Ascending aorta (tissue), 2 donors: Measurements from ENCODE around the gene F2R. TPM values are rescaled to one million over a fixed set of nuclear protein-coding genes. Genes with fewer than 3 reads are reported as not detected.
"Not testable (repeated sequence)": the region's sequence is repeated elsewhere in the genome, so short reads cannot be mapped to it uniquely, and the experiment has no call there.

ENCODE experiments used
- DNase-seq, 2 donors: peaks; one replicate each; pipeline ENCODE4 v3.0.0-alpha.2; 2019; ENCODE audit warnings: low spot score in 2 of 2
- H3K27ac ChIP-seq, 2 donors: fragments of 200-600 bp; sonication (generic); one replicate each; pipeline ENCODE4 v1.5.1; 2016 to 2017; ENCODE audit warnings: mild to moderate bottlenecking in 1 of 2
- H3K27me3 ChIP-seq: fragments of 200-600 bp; sonication (generic); one replicate; pipeline ENCODE4 v1.5.1; 2017
- H3K36me3 ChIP-seq, 2 donors: fragments of 200-600 bp; sonication (generic); one replicate each; pipeline ENCODE4 v1.5.1; 2016
- H3K4me1 ChIP-seq, 2 donors: fragments of 200-600 bp; sonication (generic); one replicate each; pipeline ENCODE4 v1.5.1; 2016 to 2017; ENCODE audit warnings: mild to moderate bottlenecking in 1 of 2
- H3K4me3 ChIP-seq, 2 donors: fragments of 200-600 bp; sonication (generic); one replicate each; pipeline ENCODE4 v1.5.1; 2016 to 2017; ENCODE audit warnings: mild to moderate bottlenecking in 1 of 2
- H3K9me3 ChIP-seq, 2 donors: fragments of 200-600 bp; sonication (generic); one replicate each; pipeline ENCODE4 v1.5.1; 2016
- intact Hi-C: fragments of 100-400 bp; cut with DNase I; formaldehyde crosslinking; loops from one replicate; pipeline ENCODE4 v1.15.1; 2023
- total RNA-seq: library from RNA; depleted of rRNA; stranded (reverse); fragments of >200 nt; gene quantifications from one replicate; pipeline ENCODE4 v1.1.0, GENCODE V29; 2016
- TF ChIP-seq, protein P1 (sequence below), 3 experiments: fragments of 200-600 bp in 2 of 3; fragments of 450-650 bp in 1 of 3; sonication (generic) in 2 of 3; IDR thresholded peaks; one replicate each; pipeline ENCODE4 v1.5.1; 2016 to 2019; ENCODE audit warnings: antibody characterized with exemption in 3 of 3, mild to moderate bottlenecking in 1 of 3, moderate library complexity in 1 of 3

F2R gene
- total RNA-seq, 1 donor from 2014 or later, result 131 TPM

DNA sequence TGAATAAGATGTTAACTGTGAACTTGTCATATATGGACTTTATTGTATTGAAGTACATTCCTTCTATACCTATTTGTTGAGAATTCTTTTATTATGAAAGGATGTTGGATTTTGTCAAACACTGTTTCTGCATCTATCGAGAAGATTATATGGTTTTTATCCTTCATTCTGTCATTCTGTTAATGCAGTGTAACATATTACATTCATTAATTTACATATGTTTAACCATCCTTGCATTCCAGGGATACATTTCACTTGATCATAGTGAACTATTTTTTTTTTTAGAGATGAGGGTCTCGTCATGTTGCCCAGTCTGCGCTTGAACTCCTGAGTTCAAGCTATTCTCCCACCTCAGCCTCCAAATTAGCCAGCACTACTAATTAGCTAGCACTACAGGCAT lies 48.4 kb downstream of the F2R start:
- no peak for DNase-seq
- Histone ChIP-seq H3K4me3 (no peak overlapping the region), H3K4me1 (no peaks in the 10 kb centered on the region), H3K36me3 (no peaks in the 10 kb centered on the region), H3K27me3 (no peaks in the 10 kb centered on the region), H3K27ac (no peak overlapping the region), H3K9me3 (no peaks in the 10 kb centered on the region)
- TF ChIP-seq, protein P1, sequence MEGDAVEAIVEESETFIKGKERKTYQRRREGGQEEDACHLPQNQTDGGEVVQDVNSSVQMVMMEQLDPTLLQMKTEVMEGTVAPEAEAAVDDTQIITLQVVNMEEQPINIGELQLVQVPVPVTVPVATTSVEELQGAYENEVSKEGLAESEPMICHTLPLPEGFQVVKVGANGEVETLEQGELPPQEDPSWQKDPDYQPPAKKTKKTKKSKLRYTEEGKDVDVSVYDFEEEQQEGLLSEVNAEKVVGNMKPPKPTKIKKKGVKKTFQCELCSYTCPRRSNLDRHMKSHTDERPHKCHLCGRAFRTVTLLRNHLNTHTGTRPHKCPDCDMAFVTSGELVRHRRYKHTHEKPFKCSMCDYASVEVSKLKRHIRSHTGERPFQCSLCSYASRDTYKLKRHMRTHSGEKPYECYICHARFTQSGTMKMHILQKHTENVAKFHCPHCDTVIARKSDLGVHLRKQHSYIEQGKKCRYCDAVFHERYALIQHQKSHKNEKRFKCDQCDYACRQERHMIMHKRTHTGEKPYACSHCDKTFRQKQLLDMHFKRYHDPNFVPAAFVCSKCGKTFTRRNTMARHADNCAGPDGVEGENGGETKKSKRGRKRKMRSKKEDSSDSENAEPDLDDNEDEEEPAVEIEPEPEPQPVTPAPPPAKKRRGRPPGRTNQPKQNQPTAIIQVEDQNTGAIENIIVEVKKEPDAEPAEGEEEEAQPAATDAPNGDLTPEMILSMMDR (IDR thresholded peaks at IDR 0.05), result no peak
- intact Hi-C loops, result no loop called here

DNA sequence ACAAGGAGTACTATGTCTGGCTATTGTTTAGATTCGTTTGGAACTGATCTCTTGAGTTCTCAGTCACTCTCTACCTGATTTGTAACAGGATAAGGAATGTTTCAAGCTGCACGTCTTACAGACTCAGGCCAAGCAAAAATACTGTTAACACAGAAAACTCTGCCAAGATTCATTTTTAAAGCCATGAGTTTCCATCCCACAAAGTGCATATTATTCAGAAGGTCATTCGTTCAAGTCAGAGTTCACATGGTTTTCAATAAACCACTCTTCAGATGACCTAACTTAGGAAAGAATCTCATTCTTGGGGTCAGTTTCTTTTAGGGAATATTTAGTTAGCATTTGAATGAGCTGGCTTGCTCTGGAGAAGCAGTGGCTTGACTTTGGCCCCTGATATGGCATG lies 49.3 kb downstream of the F2R start:
- Histone ChIP-seq H3K36me3 (no peaks in the 10 kb centered on the region), H3K27me3 (no peaks in the 10 kb centered on the region)
- intact Hi-C loops, result no loop called here

DNA sequence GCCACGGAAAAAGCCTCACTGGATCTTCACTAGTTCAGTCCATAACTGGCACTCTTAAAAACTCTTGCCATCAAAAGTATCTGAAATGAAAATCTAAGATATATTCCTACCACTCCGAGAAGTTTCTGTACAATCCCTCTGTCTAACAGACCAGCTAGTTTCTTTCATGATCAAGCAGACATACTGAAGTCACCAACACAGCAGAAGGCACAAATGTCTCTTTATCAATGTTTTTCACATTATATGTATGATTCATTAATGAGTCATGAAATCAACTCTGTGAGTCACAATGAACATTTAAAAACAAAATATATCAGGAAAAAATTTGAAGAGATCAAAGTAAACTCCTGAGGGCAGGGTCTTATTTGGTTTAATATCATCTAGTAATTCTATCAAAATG lies 50.8 kb downstream of the F2R start:
- no peak for DNase-seq
- intact Hi-C loops, result no loop called here
- H3K27ac ChIP-seq, result no peak overlapping the region

More for the DNA sequence above, 49.3 kb downstream of the F2R start:
- Histone ChIP-seq H3K4me3 (no peak overlapping the region), H3K27ac (no peak overlapping the region), H3K9me3 (no peaks in the 10 kb centered on the region), H3K4me1 (no peaks in the 10 kb centered on the region)
- DNase-seq, result no peak
- TF ChIP-seq, protein P1 (IDR thresholded peaks at IDR 0.05), result no peak

DNA sequence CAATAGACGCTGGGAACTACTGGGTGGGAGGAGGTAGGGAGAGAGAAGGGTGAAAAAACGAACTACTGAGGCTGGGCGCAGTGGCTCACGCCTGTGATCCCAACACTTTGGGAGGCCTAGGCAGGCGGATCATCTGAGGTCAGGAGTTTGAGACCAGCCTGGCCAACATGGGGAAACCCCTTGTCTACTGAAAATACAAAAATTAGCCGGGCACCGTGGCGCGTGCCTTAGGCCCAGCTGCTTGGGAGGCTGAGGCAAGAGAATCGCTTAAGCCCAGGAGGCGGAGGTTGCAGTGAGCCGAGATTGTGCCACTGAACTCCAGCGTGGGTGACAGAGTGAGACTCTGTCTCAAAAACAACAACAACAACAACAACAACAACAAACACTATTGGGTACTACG lies 55.1 kb downstream of the F2R start:
- intact Hi-C loops, H3K27ac ChIP-seq, H3K36me3 ChIP-seq, H3K4me3 ChIP-seq, H3K27me3 ChIP-seq, DNase-seq, H3K4me1 ChIP-seq, H3K9me3 ChIP-seq: not testable (repeated sequence)

More for the DNA sequence above, 50.8 kb downstream of the F2R start:
- Histone ChIP-seq H3K4me3 (no peak overlapping the region), H3K9me3 (no peaks in the 10 kb centered on the region), H3K4me1 (no peaks in the 10 kb centered on the region), H3K36me3 (no peaks in the 10 kb centered on the region), H3K27me3 (no peaks in the 10 kb centered on the region)
- TF ChIP-seq, protein P1 (IDR thresholded peaks at IDR 0.05), result no peak

DNA sequence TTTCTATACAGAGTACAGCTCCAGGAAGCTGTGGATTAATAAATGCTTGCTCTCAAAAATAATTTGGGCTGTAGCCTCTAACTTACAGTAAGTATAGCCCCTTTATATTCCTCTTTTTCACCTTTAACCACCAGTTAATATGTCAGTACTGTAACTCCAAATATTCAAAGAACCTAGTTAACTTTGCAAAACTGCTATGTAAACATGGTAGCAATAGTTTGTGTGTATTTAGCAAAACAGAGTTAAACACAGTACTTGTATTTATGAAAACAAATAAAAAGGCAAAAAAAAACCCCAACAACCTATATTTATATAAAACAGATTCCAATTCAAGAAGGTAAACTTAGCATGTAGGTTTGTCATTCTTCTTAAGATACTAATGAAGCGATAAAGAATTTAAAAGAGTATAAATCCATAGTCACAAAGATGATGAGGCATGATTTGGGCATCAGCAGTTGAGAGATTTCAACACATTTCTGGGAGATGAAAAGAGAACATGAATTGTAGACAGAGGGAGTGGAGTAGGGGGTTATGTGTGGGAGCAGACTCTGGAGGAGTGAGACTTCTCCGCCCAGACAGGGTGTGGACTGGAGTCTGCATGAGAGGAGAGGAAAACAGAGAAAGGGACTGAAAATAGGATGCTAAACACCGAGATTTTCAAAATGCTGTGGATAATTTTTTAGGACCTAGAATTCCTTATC lies 55.9 kb downstream of the F2R start:
- Histone ChIP-seq H3K4me3 (no peak overlapping the region), H3K9me3 (no peaks in the 10 kb centered on the region), H3K4me1 (no peaks in the 10 kb centered on the region), H3K27ac (no peak overlapping the region), H3K27me3 (no peaks in the 10 kb centered on the region), H3K36me3 (no peaks in the 10 kb centered on the region)
- TF ChIP-seq, protein P1 (IDR thresholded peaks at IDR 0.05), result no peak
- DNase-seq, result no peak
- intact Hi-C loops, result no loop called here

DNA sequence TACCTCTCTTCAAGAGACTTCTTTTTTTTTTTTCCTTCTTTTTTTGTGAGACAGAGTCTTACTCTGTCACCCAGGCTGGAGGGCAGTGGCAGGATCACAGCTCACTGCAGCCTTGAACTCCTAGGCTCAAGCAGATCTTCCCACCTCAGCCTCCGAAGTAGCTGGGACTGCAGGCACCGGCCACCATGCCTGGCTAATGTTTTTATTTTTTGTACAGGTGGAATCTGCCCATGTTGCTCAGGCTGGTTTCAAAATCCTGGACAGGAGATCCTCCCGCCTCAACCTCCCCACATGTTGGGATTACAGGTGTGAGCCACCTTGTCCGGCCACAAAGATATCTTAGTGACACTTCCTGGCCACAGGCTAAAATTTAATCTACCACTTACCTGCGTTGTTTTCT lies 60.0 kb downstream of the F2R start:
- Histone ChIP-seq H3K27ac (no peak overlapping the region), H3K27me3 (no peaks in the 10 kb centered on the region), H3K36me3 (no peaks in the 10 kb centered on the region), H3K4me3 (no peak overlapping the region), H3K9me3 (no peaks in the 10 kb centered on the region), H3K4me1 (no peaks in the 10 kb centered on the region)
- no peak for DNase-seq
- TF ChIP-seq, protein P1 (IDR thresholded peaks at IDR 0.05), result no peak
- intact Hi-C loops, result loop anchor here (2.0 kb wide), 1 partner anchor 173 kb away; no protein-coding TSS in a partner anchor
